H9 (cell line): Measurements from ENCODE around the gene AGK. TPM values are rescaled to one million over a fixed set of nuclear protein-coding genes. Genes with fewer than 3 reads are reported as not detected.

Experiments used
- DNase-seq: peaks from one replicate; pipeline ENCODE4 v3.0.0-alpha.2; 2017
- H2AFZ ChIP-seq: one replicate; pipeline ENCODE4 v1.6.1; 2013; ENCODE audit warnings: mild to moderate bottlenecking, low read length, control low read depth, moderate library complexity
- H2AK5ac ChIP-seq: 2 replicates; pipeline ENCODE4 v1.6.1; 2013; ENCODE audit warnings: low read length, control low read depth, mixed read lengths; ENCODE audit not compliant: insufficient read length
- H2BK120ac ChIP-seq: one replicate; pipeline ENCODE4 v1.6.1; 2013; ENCODE audit warnings: low read depth, mild to moderate bottlenecking, low read length, control low read depth, inconsistent platforms; ENCODE audit not compliant: poor library complexity, severe bottlenecking
- H2BK12ac ChIP-seq: 2 replicates; pipeline ENCODE4 v1.6.1; 2013; ENCODE audit warnings: low read length, control low read depth, mixed read lengths, low read depth; ENCODE audit not compliant: insufficient read length
- H2BK15ac ChIP-seq: 2 replicates; pipeline ENCODE4 v1.6.1; 2013; ENCODE audit warnings: low read depth, low read length, control low read depth
- H2BK20ac ChIP-seq: one replicate; pipeline ENCODE4 v1.6.1; 2013; ENCODE audit warnings: low read depth, mild to moderate bottlenecking, low read length, control low read depth, inconsistent platforms; ENCODE audit not compliant: poor library complexity, severe bottlenecking
- H2BK5ac ChIP-seq: 2 replicates; pipeline ENCODE4 v1.6.1; 2013; ENCODE audit warnings: low read length, control low read depth, mixed read lengths; ENCODE audit not compliant: insufficient read length
- H3K14ac ChIP-seq: 2 replicates; pipeline ENCODE4 v1.6.1; 2013; ENCODE audit warnings: low read length, control low read depth; ENCODE audit not compliant: insufficient read depth
- H3K18ac ChIP-seq: 2 replicates; pipeline ENCODE4 v1.6.1; 2013; ENCODE audit warnings: low read depth, mild to moderate bottlenecking, mixed read lengths, low read length, control low read depth; ENCODE audit not compliant: insufficient read length
- H3K23ac ChIP-seq: 2 replicates; pipeline ENCODE4 v1.6.1; 2013; ENCODE audit warnings: low read length, control low read depth, mixed read lengths, low read depth; ENCODE audit not compliant: insufficient read length
- H3K23me2 ChIP-seq: 2 replicates; pipeline ENCODE4 v1.6.1; 2013; ENCODE audit warnings: low read depth, mild to moderate bottlenecking, mixed read lengths, low read length, control low read depth; ENCODE audit not compliant: insufficient read length, poor library complexity, severe bottlenecking
- H3K27ac ChIP-seq: 2 replicates; pipeline ENCODE4 v1.5.1; 2013; ENCODE audit warnings: low read length, control low read depth, mixed read lengths, low read depth; ENCODE audit not compliant: insufficient read length
- H3K27me3 ChIP-seq: 2 replicates; pipeline ENCODE4 v1.6.1; 2013; ENCODE audit warnings: low read length, control low read depth, inconsistent platforms; ENCODE audit not compliant: insufficient read depth
- H3K4ac ChIP-seq: 2 replicates; pipeline ENCODE4 v1.6.1; 2013; ENCODE audit warnings: low read depth, mild to moderate bottlenecking, control low read depth, inconsistent platforms, low read length, moderate library complexity
- H3K4me1 ChIP-seq: 2 replicates; pipeline ENCODE4 v1.6.1; 2013; ENCODE audit warnings: low read length, control low read depth, inconsistent platforms; ENCODE audit not compliant: insufficient read depth
- H3K4me2 ChIP-seq: 2 replicates; pipeline ENCODE4 v1.6.1; 2013; ENCODE audit warnings: low read length, control low read depth, mixed read lengths; ENCODE audit not compliant: insufficient read length, insufficient read depth
- H3K56ac ChIP-seq: 2 replicates; pipeline ENCODE4 v1.6.1; 2013; ENCODE audit warnings: low read depth, mild to moderate bottlenecking, mixed read lengths, low read length, control low read depth; ENCODE audit not compliant: insufficient read length
- H3K79me1 ChIP-seq: 2 replicates; pipeline ENCODE4 v1.6.1; 2013; ENCODE audit warnings: low read depth, mild to moderate bottlenecking, moderate library complexity, low read length, control low read depth, inconsistent platforms; ENCODE audit not compliant: insufficient read depth, poor library complexity, severe bottlenecking
- H3K79me2 ChIP-seq: 2 replicates; pipeline ENCODE4 v1.6.1; 2013; ENCODE audit warnings: low read length, control low read depth, inconsistent platforms; ENCODE audit not compliant: insufficient read depth
- H3K9ac ChIP-seq: 2 replicates; pipeline ENCODE4 v1.6.1; 2013; ENCODE audit warnings: low read length, control low read depth, mixed read lengths; ENCODE audit not compliant: insufficient read length; ENCODE audit errors: extremely low read depth
- H3K9me3 ChIP-seq: one replicate; pipeline ENCODE4 v1.6.1; 2013; ENCODE audit warnings: low read depth, low read length, inconsistent platforms; ENCODE audit not compliant: control insufficient read depth
- H3T11ph ChIP-seq: one replicate; pipeline ENCODE4 v1.6.1; 2013; ENCODE audit warnings: mild to moderate bottlenecking, low read length, control low read depth, inconsistent platforms
- H4K20me1 ChIP-seq: one replicate; pipeline ENCODE4 v1.6.1; 2013; ENCODE audit not compliant: control insufficient read depth, insufficient read length, insufficient read depth
- H4K5ac ChIP-seq: 2 replicates; pipeline ENCODE4 v1.6.1; 2013; ENCODE audit warnings: low read depth, mild to moderate bottlenecking, mixed read lengths, low read length, control low read depth; ENCODE audit not compliant: insufficient read length
- H4K8ac ChIP-seq: replicated peaks from 2 replicates; pipeline ENCODE4 v1.6.1; 2013; ENCODE audit warnings: low read length, control low read depth, mixed read lengths, low read depth; ENCODE audit not compliant: insufficient read length
- H4K91ac ChIP-seq: 2 replicates; pipeline ENCODE4 v1.6.1; 2013; ENCODE audit warnings: low read depth, mild to moderate bottlenecking, moderate library complexity, mixed read lengths, low read length, control low read depth; ENCODE audit not compliant: insufficient read length
- H3K27ac Mint-ChIP-seq, 3 experiments: 2 replicates in 2 of 3; 3 replicates in 1 of 3; pipeline ENCODE4 v1.8.0; 2020 to 2021; ENCODE audit warnings: mixed read lengths in 3 of 3, mild to moderate bottlenecking in 1 of 3, moderate library complexity in 1 of 3
- H3K27me3 Mint-ChIP-seq: 2 replicates; pipeline ENCODE4 v1.8.0; 2021; ENCODE audit warnings: low read depth, mild to moderate bottlenecking, moderate library complexity, mixed read lengths
- H3K36me3 Mint-ChIP-seq, 3 experiments: 2 replicates in 2 of 3; 3 replicates in 1 of 3; pipeline ENCODE4 v1.8.0; 2020 to 2021; ENCODE audit warnings: low read depth in 3 of 3, mixed read lengths in 3 of 3; ENCODE audit not compliant: insufficient read depth in 1 of 3
- H3K4me1 Mint-ChIP-seq, 2 experiments: 2 replicates each; pipeline ENCODE4 v1.8.0; 2020; ENCODE audit warnings: mixed read lengths in 2 of 2
- H3K4me3 Mint-ChIP-seq, 2 experiments: 2 replicates in 1 of 2; 3 replicates in 1 of 2; pipeline ENCODE4 v1.8.0; 2020 to 2021; ENCODE audit warnings: mild to moderate bottlenecking in 2 of 2, mixed read lengths in 2 of 2, moderate library complexity in 1 of 2
- H3K9me3 Mint-ChIP-seq, 2 experiments: 2 replicates in 1 of 2; 3 replicates in 1 of 2; pipeline ENCODE4 v1.8.0; 2020; ENCODE audit warnings: mild to moderate bottlenecking in 2 of 2, mixed read lengths in 2 of 2, moderate library complexity in 1 of 2
- WGBS: extraction: QIAGEN DNeasy Blood & Tissue Kit; methylation state at CpG from one replicate; pipeline ENCODE4 v1.1.7; 2013; ENCODE audit warnings: missing lambda C conversion rate, low lambda C conversion rate, mixed read lengths; ENCODE audit not compliant: insufficient read length; ENCODE audit errors: extremely low coverage; 5-methylcytosine and 5-hydroxymethylcytosine counted together
- total RNA-seq: library from RNA; stranded (reverse); gene quantifications from 2 replicates; pipeline ENCODE4 v1.2.1, GENCODE V29; 2021
- TF ChIP-seq, protein P1 (sequence below): fragments of 200-600 bp; sonication (generic); conservative IDR thresholded peaks from 3 replicates; pipeline ENCODE4 v1.8.0; 2021; ENCODE audit warnings: antibody characterized with exemption, mild to moderate bottlenecking

The AGK gene
- total RNA-seq, 1 experiment from 2014 or later, result 35.1 TPM

DNA sequence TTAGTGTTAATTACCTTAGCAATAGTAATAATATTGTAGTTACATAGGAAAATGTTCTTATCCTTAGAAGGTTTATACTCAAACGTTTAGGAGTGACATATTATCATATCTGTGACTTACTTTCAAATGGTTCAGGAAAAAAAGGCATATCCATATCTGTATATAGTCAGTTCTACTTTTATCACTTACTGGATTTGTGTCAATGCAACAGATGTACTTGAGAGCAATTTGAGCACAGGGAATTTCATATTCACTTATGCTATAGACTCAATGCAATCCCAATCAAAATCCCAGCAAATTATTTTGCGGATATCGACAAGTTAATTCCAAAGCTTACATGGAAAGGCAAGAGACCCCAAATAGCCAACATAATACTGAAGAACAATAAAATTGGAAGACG is 140.8 kb downstream of the AGK start:
- no peak overlapping the region for H2AK5ac ChIP-seq
- TF ChIP-seq, protein P1, sequence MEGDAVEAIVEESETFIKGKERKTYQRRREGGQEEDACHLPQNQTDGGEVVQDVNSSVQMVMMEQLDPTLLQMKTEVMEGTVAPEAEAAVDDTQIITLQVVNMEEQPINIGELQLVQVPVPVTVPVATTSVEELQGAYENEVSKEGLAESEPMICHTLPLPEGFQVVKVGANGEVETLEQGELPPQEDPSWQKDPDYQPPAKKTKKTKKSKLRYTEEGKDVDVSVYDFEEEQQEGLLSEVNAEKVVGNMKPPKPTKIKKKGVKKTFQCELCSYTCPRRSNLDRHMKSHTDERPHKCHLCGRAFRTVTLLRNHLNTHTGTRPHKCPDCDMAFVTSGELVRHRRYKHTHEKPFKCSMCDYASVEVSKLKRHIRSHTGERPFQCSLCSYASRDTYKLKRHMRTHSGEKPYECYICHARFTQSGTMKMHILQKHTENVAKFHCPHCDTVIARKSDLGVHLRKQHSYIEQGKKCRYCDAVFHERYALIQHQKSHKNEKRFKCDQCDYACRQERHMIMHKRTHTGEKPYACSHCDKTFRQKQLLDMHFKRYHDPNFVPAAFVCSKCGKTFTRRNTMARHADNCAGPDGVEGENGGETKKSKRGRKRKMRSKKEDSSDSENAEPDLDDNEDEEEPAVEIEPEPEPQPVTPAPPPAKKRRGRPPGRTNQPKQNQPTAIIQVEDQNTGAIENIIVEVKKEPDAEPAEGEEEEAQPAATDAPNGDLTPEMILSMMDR, result no peak
- no peaks in the 10 kb centered on the region for H3K9me3 ChIP-seq
- no peak overlapping the region for H2AFZ ChIP-seq
- no peak overlapping the region for H3K27ac ChIP-seq
- no peak overlapping the region for H4K5ac ChIP-seq
- no peak overlapping the region for H2BK20ac ChIP-seq
- no peaks in the 10 kb centered on the region for H3K23me2 ChIP-seq
- H3K79me2 ChIP-seq, result peaks cover 2% of the 10 kb centered on the region; the same call in 1 of the 2 replicates
- Mint-ChIP-seq H3K27me3 (no peaks in the 10 kb centered on the region), H3K4me3 (no peak overlapping the region), H3K9me3 (no peaks in the 10 kb centered on the region), H3K36me3 (0 out of 7 replicates have a peak, but pooled peaks cover 0 to 3% (median 0%) of the 10 kb centered on the region in 3 experiments), H3K4me1 (peaks cover 35 to 49% of the 10 kb centered on the region in 2 experiments), H3K27ac (no peak overlapping the region)
- no peak overlapping the region for H2BK12ac ChIP-seq
- no peak overlapping the region for H2BK120ac ChIP-seq
- no peak overlapping the region for H3K23ac ChIP-seq
- no peaks in the 10 kb centered on the region for H3K27me3 ChIP-seq
- H3K9ac ChIP-seq, result no peak overlapping the region
- H3K14ac ChIP-seq, result no peak overlapping the region
- no peak overlapping the region for H3T11ph ChIP-seq
- peaks cover 6% of the 10 kb centered on the region; the same call in 1 of the 2 replicates for H3K4me1 ChIP-seq
- H4K20me1 ChIP-seq, result no peaks in the 10 kb centered on the region
- H3K4me2 ChIP-seq, result no peak overlapping the region
- no peak overlapping the region for H3K18ac ChIP-seq
- H3K4ac ChIP-seq, result no peak overlapping the region
- no peak for DNase-seq
- H3K56ac ChIP-seq, result no peak overlapping the region
- peaks cover 3% of the 10 kb centered on the region for H3K79me1 ChIP-seq
- H4K8ac ChIP-seq, result no peak overlapping the region
- H4K91ac ChIP-seq, result no peak overlapping the region
- no CpG with 5 or more reads among the region's 4 CpGs for WGBS
- no peak overlapping the region for H2BK5ac ChIP-seq
- no peak overlapping the region for H2BK15ac ChIP-seq
